HG03064 (cell line): ENCODE data around the gene ZNF724.
"Not testable (repeated sequence)": the region's sequence is repeated elsewhere in the genome, so short reads cannot be mapped to it uniquely, and the experiment has no call there.

Source experiments
- ATAC-seq: cut with Tn5 transposase; IDR thresholded peaks from one replicate; pipeline ENCODE4 v1.9.1; 2021; ENCODE audit warnings: low read depth; ENCODE audit not compliant: unreplicated experiment

The ZNF724 gene

GRCh38 chr19:23254141-23254910 lies 4.1 kb upstream of the ZNF724 start:
- ATAC-seq: no peak

DNA sequence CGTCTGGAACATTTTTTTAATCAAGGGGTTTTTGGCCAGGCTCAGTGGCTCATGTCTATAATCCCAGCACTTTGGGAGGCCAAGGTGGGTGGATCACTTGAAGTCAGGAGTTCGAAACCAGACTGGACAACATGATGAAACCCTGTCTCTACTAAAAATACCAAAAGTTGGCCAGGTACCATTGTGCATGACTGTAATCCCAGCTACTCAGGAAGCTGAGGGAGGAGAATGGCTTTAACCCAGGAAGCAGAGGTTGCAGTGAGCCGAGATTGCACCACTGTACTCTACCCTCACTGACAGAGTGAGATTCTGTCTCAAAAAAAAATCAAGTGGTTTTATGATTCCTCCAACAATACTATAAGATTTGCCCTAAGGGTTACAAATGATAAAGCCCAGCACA lies 3.1 kb upstream of the ZNF724 start:
- not testable (repeated sequence) for ATAC-seq

- ATAC-seq: no peak
Observed at GRCh38 chr19:23241419-23241818, 8.8 kb downstream of the ZNF724 start.

GRCh38 chr19:23222998-23223652 lies 27.1 kb downstream of the ZNF724 start:
- no peak for ATAC-seq

DNA sequence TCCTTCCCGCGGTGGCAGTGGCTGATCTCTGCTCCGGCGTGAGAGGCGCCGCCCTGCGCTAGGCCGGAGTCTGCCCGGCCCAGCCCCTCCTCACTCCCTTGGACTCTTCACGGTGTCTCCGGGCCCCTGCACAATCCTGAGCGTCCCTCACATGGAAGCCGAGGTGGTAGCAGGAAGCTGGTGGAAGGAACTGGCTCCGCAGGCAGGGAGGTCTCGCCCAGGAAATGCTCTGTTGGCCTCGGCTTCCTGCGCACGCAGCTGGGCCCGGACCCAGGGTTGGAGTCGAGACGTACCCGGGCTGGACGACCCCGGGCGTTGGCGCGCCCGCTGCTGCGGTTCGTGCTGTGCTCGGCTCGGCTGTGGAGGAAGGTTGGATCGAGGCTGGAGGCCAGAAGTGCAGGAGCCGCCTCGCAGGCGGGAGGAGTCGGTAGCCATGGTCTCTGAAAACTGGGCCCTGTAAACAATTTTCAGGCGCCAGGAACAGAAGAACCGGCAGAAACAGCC lies 46.3 kb downstream of the ZNF724 start:
- no peak for ATAC-seq

DNA sequence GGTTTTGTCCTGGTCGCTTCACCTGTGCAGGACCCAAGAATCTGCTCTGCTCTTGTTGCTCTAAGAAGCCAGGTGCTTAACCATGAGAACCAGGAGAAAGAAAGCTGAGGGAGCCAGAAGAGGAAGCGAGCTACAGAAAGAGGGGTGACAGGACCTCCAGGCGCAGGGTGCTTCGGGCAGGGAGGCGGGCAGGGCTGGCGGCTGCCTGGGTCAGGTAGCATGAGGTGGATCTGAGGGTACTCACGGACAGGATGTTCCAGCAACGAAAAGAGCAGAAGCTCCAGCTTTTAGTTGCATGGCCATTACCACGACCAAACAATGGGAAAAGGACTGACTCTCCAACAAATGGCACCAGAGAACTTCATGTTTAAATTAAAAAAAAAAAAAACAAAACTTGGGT lies 59.9 kb downstream of the ZNF724 start:
- no peak for ATAC-seq

DNA sequence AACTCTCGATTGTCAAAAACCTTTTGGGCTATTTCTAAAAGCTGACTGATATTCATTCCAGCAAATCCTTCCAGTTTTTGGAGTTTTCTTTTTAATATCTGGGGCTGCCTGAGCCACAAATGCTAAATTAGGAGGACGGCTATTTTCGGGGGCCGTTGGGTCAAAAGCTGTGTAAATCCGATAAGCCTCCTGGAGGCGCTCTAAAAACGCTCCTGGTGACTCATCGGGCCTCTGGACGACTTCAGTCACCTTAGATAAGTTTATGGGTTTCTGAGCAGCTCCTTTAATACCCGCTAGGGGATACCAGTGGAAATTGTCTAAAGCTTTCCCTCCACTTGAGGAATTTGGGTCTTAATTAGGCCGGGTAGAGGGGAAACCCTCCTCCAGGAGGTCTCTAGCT lies 66.9 kb downstream of the ZNF724 start:
- no peak for ATAC-seq
